Activated CD4-positive, alpha-beta T cell treated with anti-CD3 and anti-CD28 coated beads, Interleukin-2, amount 50 U/mL, for 24 hours (primary cell): Measurements from ENCODE around the gene RNF41.

ENCODE experiments used
- DNase-seq, 2 donors: peaks; one replicate each; pipeline ENCODE4 v3.0.0-alpha.2; 2020; ENCODE audit warnings: low read depth in 1 of 2, low spot score in 1 of 2

Gene RNF41

DNA sequence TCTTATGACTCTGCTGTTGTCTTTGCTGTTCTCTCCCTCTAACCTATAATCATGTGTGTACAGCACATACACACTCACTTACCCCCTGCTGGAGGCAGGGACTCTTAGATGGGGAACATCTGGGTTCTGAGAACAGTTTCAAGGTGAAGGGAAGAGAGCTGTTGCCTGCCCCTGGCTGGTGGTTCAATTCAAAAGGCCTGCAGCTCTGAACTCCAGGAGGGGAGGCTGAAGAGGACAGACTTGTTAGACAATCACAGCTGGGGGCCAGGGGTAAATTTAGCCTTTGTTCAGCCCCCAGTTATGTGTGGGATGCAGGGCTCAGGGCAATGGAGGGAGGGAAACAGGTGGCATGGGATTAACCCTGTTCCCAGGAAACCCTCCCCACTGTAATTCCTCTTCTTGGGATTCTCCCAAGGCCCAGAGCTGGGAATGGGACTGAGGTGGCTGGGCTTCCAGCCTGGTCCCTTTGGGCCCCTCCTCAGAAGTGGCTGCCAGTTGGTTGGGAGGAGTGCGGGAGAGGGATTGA is 67.4 kb downstream of the RNF41 start:
- no peak for DNase-seq

DNA sequence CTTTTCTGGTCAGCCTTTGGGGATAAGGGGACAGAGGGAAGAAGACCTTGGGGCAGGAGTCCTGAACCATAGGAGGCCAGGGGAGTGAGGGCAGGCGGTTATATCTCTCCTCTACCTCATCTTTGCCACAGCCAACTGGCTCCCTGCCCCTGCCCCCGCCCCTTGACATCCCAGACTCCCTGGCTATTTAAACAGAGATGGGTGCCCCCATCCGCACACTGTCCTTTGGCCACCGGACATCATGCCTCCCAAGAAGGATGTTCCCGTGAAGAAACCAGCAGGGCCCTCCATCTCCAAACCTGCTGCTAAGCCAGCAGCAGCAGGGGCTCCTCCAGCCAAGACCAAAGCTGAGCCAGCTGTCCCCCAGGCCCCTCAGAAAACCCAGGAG is 68.0 kb downstream of the RNF41 start:
- no peak for DNase-seq

DNA sequence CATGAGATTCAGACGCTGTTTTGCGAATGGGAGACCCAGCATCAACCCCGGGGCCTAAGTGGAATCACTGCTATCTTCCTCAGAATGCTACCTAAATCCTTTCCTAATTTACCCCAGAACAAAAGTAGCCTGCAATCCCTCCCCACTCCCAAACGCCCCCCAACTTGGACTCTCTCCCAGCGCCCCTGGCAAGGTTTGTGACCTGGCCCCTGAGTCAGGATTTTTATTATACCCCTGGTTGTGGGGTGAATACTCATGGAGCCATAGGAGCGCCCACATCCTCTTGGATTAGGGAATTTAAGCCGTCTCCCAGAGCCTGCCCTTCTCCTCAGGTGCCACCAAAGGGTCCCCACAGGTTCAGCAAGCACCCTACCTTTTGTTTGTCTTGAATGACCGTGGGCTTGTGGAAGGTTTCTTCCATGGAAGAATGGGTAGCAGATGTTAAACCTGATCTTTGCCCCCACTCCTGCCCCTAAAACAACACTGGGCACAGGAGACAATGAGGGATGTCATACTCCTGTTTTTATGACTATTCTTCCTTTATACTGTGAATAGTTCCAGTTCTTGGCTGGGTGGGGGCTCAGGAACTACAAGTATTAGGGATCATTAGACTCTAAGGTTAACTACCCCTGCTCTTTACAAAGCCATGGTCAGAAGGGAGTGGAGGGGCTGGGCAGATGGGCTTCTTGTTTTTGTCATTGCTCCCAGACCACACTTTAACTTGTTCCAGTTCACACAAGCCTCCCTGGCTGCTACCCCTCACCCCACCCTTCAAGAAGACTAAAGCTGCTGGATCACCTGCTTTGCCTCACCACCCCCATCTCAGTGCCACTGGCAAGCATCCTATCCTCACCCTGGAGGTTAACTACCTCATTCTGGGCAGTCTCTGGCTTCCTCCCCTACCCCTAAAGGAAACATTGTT is 68.7 kb downstream of the RNF41 start:
- no peak for DNase-seq
